ENCODE data around the gene CASKIN2.

Gene CASKIN2

GRCh38 chr17:75504347-75505151, 10.8 kb downstream of the CASKIN2 start:
- peak; percentile 26 for DNase-seq

DNA sequence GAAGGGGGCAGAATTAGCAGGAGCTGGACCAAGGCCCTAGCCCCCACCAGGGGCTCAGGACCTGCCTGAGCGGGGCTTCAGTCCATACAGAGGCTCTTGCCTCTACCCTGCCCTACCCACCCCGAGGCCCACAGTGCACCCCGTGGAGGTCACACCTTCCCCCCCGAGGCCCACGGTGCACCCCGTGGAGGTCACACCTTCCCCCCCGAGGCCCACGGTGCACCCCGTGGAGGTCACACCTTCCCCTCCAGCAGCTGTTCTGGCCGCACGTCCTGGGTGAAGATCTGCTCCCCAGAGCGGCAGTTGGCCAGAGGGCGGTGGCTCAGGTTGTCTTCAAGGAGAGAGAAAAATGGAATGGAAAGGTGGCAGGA, 11.4 kb downstream of the CASKIN2 start:
- DNase-seq = no peak

DNA sequence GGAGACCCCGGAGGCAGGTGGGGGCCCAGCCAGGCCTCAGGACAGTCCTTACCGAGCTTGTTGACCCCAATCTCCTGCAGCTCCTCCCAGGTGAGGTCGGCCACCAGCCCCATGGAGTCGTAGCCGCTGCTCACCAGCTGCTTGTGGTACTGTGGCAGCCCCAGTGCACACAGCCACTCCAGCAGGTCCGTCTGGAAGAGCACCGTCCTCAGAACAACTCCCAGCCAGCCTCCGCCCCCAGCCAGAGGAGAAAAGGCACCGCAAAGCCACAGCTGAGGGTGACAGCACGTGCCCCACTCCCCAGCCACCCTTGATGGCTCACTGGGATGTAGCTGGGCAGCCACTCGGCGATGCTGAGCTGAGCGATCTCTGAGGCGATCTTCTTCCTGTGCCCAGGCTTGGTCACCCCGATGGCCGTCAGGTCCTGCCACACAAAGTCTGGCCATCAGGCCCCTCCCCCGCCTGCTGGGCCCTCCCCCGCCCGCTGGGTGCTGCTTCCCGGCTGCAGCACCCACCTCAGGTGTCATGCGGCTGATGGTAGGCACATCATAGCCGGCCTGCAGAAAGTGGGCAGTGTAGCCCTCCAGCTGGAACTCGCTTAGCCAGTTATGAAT, 11.9 kb downstream of the CASKIN2 start:
- DNase-seq = no peak

- no peak for DNase-seq
Measured at GRCh38 chr17:75502721-75503329, 12.5 kb downstream of the CASKIN2 start.

GRCh38 chr17:75502072-75502720, 13.1 kb downstream of the CASKIN2 start:
- DNase-seq = no peak

- no peak for DNase-seq
Measured at GRCh38 chr17:75501378-75502071, 13.8 kb downstream of the CASKIN2 start.

- DNase-seq = no peak
Measured at GRCh38 chr17:75500419-75501216, 14.7 kb downstream of the CASKIN2 start.

GRCh38 chr17:75499313-75500022, 15.9 kb downstream of the CASKIN2 start:
- no peak for DNase-seq

DNA sequence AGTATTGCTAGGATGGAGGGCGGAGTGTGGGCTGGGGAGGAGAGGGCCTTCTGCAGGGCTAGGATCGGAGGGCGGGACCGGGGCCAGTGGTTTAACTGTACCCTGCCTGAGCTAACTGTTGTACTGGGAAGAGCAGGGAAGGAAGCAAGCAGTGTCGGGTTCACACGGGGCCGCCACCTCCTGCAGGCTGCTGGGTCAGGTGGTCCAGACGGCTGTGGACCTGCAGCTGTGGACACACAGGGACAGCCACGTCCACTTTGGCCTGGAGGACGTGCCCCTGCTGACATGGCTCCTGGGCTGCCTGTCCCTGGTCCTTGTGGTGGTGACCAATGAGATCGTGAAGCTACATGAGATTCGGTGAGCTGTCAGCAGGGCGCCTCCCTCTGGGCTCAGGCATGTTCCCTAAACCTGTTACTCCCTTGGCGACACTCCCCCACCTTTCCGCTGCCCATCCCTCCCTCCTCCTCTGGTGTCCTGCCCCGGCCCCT, 16.6 kb downstream of the CASKIN2 start:
- no peak for DNase-seq

DNA sequence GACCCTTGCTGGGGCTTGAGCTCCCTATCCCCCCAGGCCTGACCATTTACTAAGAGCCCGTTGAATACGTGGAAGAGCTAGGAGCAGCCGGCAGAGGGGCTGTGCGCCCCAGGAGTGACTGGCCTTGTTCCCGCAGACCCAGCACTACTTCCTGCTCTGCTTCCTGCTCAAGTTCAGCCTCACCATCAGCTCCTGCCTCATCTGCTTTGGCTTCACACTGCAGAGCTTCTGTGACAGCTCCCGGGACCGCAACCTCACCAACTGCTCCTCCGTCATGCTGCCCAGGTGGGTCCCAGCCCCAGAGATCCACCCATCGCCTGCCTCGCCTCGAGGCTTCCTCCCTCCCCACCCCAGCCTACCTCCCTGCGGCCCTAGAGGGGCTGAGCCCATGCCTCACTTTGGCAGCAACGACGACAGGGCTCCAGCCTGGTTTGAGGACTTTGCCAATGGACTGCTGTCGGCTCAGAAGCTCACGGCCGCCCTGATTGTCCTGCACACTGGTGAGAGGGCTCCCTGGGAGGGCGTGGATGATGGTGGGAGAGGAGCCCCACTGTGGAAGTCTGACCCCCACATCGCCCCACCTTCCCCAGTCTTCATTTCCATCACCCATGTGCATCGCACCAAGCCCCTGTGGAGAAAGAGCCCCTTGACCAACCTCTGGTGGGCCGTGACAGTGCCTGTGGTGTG, 17.2 kb downstream of the CASKIN2 start:
- no peak for DNase-seq

- DNase-seq = no peak
Measured at GRCh38 chr17:75496005-75496404, 19.3 kb downstream of the CASKIN2 start.

DNA sequence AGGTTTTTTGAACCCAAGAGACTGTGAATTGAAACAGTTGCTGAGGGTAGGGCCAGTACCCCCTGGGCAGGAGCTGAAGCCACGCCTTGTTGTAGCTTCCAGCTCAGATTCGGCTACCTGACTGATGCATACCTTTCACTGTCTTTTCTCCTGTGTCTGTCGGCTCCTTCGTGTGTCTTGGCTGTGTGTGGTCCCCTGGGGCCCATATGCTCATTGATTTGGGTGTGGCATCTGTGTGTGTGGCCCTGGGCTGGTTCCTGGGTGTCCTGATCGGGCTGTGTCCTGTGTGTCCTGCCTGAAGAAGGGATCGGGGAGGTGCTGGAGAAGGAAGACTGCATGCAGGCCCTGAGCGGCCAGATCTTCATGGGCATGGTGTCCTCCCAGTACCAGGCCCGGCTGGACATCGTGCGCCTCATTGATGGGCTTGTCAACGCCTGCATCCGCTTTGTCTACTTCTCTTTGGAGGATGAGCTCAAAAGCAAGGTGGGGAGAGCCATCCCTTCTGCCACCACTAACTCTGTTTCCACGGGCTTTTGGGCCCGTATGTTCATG, 20.9 kb downstream of the CASKIN2 start:
- no peak for DNase-seq

DNA sequence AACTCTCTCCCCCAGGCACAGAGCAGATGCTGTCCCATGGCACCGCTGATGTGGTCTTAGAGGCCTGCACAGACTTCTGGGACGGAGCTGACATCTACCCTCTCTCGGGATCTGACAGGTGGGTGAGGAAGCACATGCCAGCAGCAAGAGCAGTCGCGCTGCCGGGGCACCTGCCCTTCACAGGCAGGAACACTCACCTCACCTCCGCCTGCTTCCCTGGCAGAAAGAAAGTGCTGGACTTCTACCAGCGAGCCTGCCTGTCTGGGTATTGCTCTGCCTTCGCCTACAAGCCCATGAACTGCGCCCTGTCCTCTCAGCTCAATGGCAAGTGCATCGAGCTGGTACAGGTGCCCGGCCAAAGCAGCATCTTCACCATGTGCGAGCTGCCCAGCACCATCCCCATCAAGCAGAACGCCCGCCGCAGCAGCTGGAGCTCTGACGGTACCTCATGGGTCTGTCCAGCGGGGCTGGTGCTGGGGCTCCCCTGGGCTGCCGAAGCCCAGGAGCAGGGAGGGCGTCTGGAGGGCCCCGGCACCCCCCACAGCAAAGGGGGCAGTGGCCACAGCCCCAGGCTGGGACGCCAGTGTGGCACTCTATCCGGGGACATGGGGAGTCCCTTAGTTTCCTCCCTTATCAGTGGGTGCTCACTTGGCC, 21.7 kb downstream of the CASKIN2 start:
- DNase-seq = no peak

GRCh38 chr17:75492555-75493168, 22.7 kb downstream of the CASKIN2 start:
- no peak for DNase-seq

- DNase-seq = no peak
Measured at GRCh38 chr17:75491680-75492079, 23.7 kb downstream of the CASKIN2 start.

DNA sequence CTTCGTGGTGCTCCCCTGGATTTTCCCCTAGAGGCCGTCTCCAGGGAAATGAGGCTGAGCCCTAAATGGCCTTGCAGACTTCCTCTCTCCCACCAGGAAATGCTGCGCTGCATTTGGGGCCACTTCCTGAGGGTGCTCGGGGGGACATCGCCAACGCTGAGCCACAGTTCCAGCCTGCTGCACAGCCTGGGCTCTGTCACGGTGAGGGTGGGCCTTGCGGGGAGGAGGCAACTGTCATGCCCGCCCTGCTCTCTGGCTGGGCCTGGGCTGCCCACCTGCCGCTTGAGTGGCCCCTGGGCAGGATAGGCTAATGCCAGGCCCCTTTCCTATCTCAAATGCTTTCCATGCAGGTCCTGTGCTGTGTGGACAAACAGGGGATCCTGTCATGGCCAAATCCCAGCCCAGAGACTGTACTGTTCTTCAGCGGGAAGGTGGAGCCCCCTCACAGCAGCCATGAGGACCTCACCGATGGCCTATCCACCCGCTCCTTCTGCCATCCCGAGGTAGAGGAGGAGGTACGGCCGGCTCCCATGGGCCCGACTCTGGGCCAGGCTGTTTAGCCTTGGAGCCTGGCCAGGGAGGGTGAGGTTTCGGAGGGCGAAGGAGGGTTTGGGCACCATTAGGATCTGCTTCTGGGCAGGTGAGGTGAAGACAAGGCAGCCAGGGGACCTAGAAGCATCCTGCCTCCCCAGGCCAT, 24.2 kb downstream of the CASKIN2 start:
- DNase-seq = no peak

DNA sequence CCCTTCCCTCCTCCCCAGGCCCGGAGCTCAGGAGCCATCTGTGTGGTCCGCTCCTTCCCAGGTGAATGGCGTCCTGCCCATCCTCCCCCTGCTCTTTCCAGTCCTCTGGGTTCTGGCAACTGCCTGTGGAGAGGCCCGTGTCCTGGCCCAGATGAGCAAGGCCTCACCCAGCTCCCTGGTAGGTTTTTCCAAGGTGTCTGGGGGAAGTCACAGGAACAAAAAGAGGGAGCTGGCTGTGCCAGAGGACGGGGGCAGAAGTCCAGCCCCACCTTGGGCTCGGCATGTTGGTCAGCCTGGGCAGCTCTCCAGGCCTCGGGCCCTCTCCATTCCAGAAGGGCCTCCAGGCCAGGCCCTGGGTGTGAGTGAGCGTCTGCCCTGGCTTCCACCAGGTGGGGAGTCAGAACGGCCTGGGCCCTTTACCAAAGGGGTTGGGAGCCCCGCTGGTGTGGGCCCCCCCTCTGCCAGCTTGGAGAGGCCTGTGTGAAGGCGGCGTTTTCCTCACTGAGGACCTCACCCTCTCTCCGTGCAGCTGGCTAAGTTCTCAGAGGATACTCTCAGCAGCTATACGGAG, 25.1 kb downstream of the CASKIN2 start:
- no peak for DNase-seq

DNA sequence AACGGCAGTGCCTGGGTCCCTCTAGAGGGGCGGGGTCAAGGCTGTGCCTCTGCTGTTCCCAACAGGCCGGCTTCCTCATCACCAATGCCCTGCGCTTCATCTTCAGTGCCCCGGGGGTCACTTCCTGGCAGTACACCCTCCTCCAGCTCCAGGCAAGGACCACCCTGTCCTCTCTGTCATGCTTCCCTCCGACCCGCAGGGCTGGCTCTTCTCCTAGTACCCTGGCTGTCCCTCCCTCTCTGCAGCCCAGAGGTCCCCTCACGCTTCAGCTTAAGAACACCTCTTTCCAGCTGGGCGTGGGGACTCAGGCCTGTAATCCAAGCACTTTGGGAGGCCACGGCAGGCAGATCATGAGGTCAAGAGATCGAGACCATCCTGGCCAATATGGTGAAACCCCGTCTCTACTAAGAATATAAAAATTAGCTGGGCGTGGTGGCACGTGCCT, 25.8 kb downstream of the CASKIN2 start:
- DNase-seq = no peak

Data from NK-92 treated with Interleukin-12 subunit alpha and Interleukin-12 subunit beta, amount 100 ng/mL, for 24 hours (cell line).